ENCODE results near the gene CAMKK1. TPM values are rescaled to one million over a fixed set of nuclear protein-coding genes. Genes with fewer than 3 reads are reported as not detected.

CAMKK1 gene
- total and polyA plus RNA-seq, 7 experiments from 2014 or later, result 2.3 to 12.5 (median 5.0) TPM

GRCh38 chr17:3879591-3880417, 13.0 kb downstream of the CAMKK1 start:
- peak overlapping the region in 3 of 9 donors; percentile 47 to 59 (median 54) for H3K27ac Mint-ChIP-seq

GRCh38 chr17:3879186-3879585, 13.7 kb downstream of the CAMKK1 start:
- Mint-ChIP-seq H3K9me3 (no peaks in the 10 kb centered on the region), H3K36me3 (peaks cover 0 to 28% (median 4%) of the 10 kb centered on the region in 5 donors), H3K27me3 (no peaks in the 10 kb centered on the region), H3K27ac (peak overlapping the region in 3 of 9 donors; percentile 47 to 59 (median 54)), H3K4me3 (no peak overlapping the region), H3K4me1 (no peaks in the 10 kb centered on the region)
- Histone ChIP-seq H3K4me3 (ENCODE audit: low read length) (no peak overlapping the region), H3K9me3 (ENCODE audit: control insufficient read depth in 2 of 3, low read length in 3 of 3) (no peaks in the 10 kb centered on the region), H3K27ac (ENCODE audit: low read depth, low read length) (no peak overlapping the region), H3K36me3 (ENCODE audit: control insufficient read depth in 2 of 3, insufficient read depth in 3 of 3, low read length in 3 of 3) (peaks cover 0 to 43% (median 0%) of the 10 kb centered on the region in 3 experiments), H3K4me1 (ENCODE audit: control insufficient read depth in 2 of 2, insufficient read depth in 2 of 2, low read length in 2 of 2) (no peaks in the 10 kb centered on the region), H3K27me3 (ENCODE audit: control insufficient read depth in 2 of 2, insufficient read depth in 2 of 2, low read length in 2 of 2) (no peaks in the 10 kb centered on the region)
- ATAC-seq (no peak), DNase-seq (no peak)
- intact Hi-C loops (cut with micrococcal nuclease), result no loop called here
- ChIA-PET CTCF (no interaction called here), POLR2A (no interaction called here)

More at GRCh38 chr17:3879591-3880417, 13.0 kb downstream of the CAMKK1 start:
- H3K36me3 ChIP-seq (ENCODE audit: control insufficient read depth in 2 of 3, insufficient read depth in 3 of 3, low read length in 3 of 3), result peaks cover 0 to 49% (median 0%) of the 10 kb centered on the region in 3 experiments
- intact Hi-C loops (cut with micrococcal nuclease), result no loop called here
- DNase-seq (no peak), ATAC-seq (no peak)
- Mint-ChIP-seq H3K4me3 (no peak overlapping the region), H3K36me3 (peaks cover 0 to 28% (median 4%) of the 10 kb centered on the region in 5 donors), H3K9me3 (no peaks in the 10 kb centered on the region), H3K4me1 (peaks cover 0 to 3% (median 0%) of the 10 kb centered on the region in 7 donors), H3K27me3 (no peaks in the 10 kb centered on the region)
- no peak overlapping the region for H3K4me3 ChIP-seq (ENCODE audit: low read length)
- H3K27me3 ChIP-seq (ENCODE audit: control insufficient read depth in 2 of 2, insufficient read depth in 2 of 2, low read length in 2 of 2), result no peaks in the 10 kb centered on the region
- H3K9me3 ChIP-seq (ENCODE audit: control insufficient read depth in 2 of 3, low read length in 3 of 3), result no peaks in the 10 kb centered on the region
- H3K27ac ChIP-seq (ENCODE audit: low read depth, low read length), result no peak overlapping the region
- CTCF ChIA-PET, result interaction anchor here (0.8 to 1.2 kb wide), 2 partner anchors 15 to 332 kb away, joined by 4 read pairs; no protein-coding TSS in a partner anchor
- POLR2A ChIA-PET, result no interaction called here
- H3K4me1 ChIP-seq (ENCODE audit: control insufficient read depth in 2 of 2, insufficient read depth in 2 of 2, low read length in 2 of 2), result no peaks in the 10 kb centered on the region

GRCh38 chr17:3877220-3877619, 15.6 kb downstream of the CAMKK1 start:
- Mint-ChIP-seq H3K4me3 (no peak overlapping the region), H3K4me1 (peaks cover 0 to 3% (median 0%) of the 10 kb centered on the region in 7 donors), H3K27ac (peak overlapping the region in 1 of 9 donors; percentile 41), H3K27me3 (no peaks in the 10 kb centered on the region), H3K36me3 (peaks cover 4 to 29% (median 5%) of the 10 kb centered on the region in 5 donors), H3K9me3 (peaks cover 0 to 1% (median 0%) of the 10 kb centered on the region in 11 donors)
- Histone ChIP-seq H3K4me1 (ENCODE audit: control insufficient read depth in 2 of 2, insufficient read depth in 2 of 2, low read length in 2 of 2) (no peaks in the 10 kb centered on the region), H3K4me3 (ENCODE audit: low read length) (no peak overlapping the region), H3K27ac (ENCODE audit: low read depth, low read length) (no peak overlapping the region), H3K27me3 (ENCODE audit: control insufficient read depth in 2 of 2, insufficient read depth in 2 of 2, low read length in 2 of 2) (no peaks in the 10 kb centered on the region), H3K36me3 (ENCODE audit: control insufficient read depth in 2 of 3, insufficient read depth in 3 of 3, low read length in 3 of 3) (peaks cover 0 to 47% (median 0%) of the 10 kb centered on the region in 3 experiments), H3K9me3 (ENCODE audit: control insufficient read depth in 2 of 3, low read length in 3 of 3) (no peaks in the 10 kb centered on the region)
- ChIA-PET POLR2A (no interaction called here), CTCF (interaction anchor here (0.7 to 1.0 kb wide), 2 partner anchors 37 to 969 kb away, joined by 3 read pairs; no protein-coding TSS in a partner anchor)
- ATAC-seq (no peak), DNase-seq (no peak)
- intact Hi-C loops (cut with micrococcal nuclease), result no loop called here

GRCh38 chr17:3875317-3875716, 17.5 kb downstream of the CAMKK1 start:
- H3K27ac Mint-ChIP-seq, result no peak overlapping the region
- POLR2A ChIA-PET, result no interaction called here

GRCh38 chr17:3873862-3874261, 19.0 kb downstream of the CAMKK1 start:
- Mint-ChIP-seq H3K36me3 (peaks cover 4 to 30% (median 7%) of the 10 kb centered on the region in 5 donors), H3K27ac (peak overlapping the region in 1 of 9 donors; percentile 45)
- CTCF ChIA-PET, result no interaction called here

More at GRCh38 chr17:3875317-3875716, 17.5 kb downstream of the CAMKK1 start:
- Histone ChIP-seq H3K27me3 (ENCODE audit: control insufficient read depth in 2 of 2, insufficient read depth in 2 of 2, low read length in 2 of 2) (no peaks in the 10 kb centered on the region), H3K4me1 (ENCODE audit: control insufficient read depth in 2 of 2, insufficient read depth in 2 of 2, low read length in 2 of 2) (no peaks in the 10 kb centered on the region), H3K9me3 (ENCODE audit: control insufficient read depth in 2 of 3, low read length in 3 of 3) (no peaks in the 10 kb centered on the region), H3K4me3 (ENCODE audit: low read length) (no peak overlapping the region), H3K36me3 (ENCODE audit: control insufficient read depth in 2 of 3, insufficient read depth in 3 of 3, low read length in 3 of 3) (peaks cover 0 to 52% (median 0%) of the 10 kb centered on the region in 3 experiments), H3K27ac (ENCODE audit: low read depth, low read length) (no peak overlapping the region)
- intact Hi-C loops (cut with micrococcal nuclease), result no loop called here
- Mint-ChIP-seq H3K36me3 (peaks cover 4 to 35% (median 7%) of the 10 kb centered on the region in 5 donors), H3K27me3 (no peaks in the 10 kb centered on the region), H3K4me3 (no peak overlapping the region), H3K4me1 (peaks cover 0 to 9% (median 6%) of the 10 kb centered on the region in 7 donors), H3K9me3 (peaks cover 0 to 1% (median 0%) of the 10 kb centered on the region in 11 donors)
- CTCF ChIA-PET, result no interaction called here
- ATAC-seq (no peak), DNase-seq (no peak)

GRCh38 chr17:3870871-3871306, 22.0 kb downstream of the CAMKK1 start:
- ChIA-PET POLR2A (no interaction called here), CTCF (no interaction called here)
- no peak overlapping the region for H3K4me3 ChIP-seq (ENCODE audit: low read length)
- Mint-ChIP-seq H3K4me3 (peak overlapping the region in 6 of 10 donors; percentile 23 to 68 (median 54)), H3K27ac (peak overlapping the region in 8 of 9 donors; percentile 3 to 93 (median 83)), H3K9me3 (peaks cover 0 to 1% (median 0%) of the 10 kb centered on the region in 11 donors), H3K27me3 (no peaks in the 10 kb centered on the region), H3K4me1 (peaks cover 0 to 11% (median 6%) of the 10 kb centered on the region in 7 donors), H3K36me3 (peaks cover 4 to 24% (median 7%) of the 10 kb centered on the region in 5 donors)
- intact Hi-C loops (cut with micrococcal nuclease), result no loop called here
- H3K4me1 ChIP-seq (ENCODE audit: control insufficient read depth in 2 of 2, insufficient read depth in 2 of 2, low read length in 2 of 2), result no peaks in the 10 kb centered on the region
- peaks cover 0 to 39% (median 0%) of the 10 kb centered on the region in 3 experiments for H3K36me3 ChIP-seq (ENCODE audit: control insufficient read depth in 2 of 3, insufficient read depth in 3 of 3, low read length in 3 of 3)
- DNase-seq, result no peak
- H3K27me3 ChIP-seq (ENCODE audit: control insufficient read depth in 2 of 2, insufficient read depth in 2 of 2, low read length in 2 of 2), result no peaks in the 10 kb centered on the region
- no peaks in the 10 kb centered on the region for H3K9me3 ChIP-seq (ENCODE audit: control insufficient read depth in 2 of 3, low read length in 3 of 3)
- peak; percentile 76 for ATAC-seq
- peak overlapping the region; percentile 25 for H3K27ac ChIP-seq (ENCODE audit: low read depth, low read length)

More at GRCh38 chr17:3873862-3874261, 19.0 kb downstream of the CAMKK1 start:
- Mint-ChIP-seq H3K9me3 (peaks cover 0 to 1% (median 0%) of the 10 kb centered on the region in 11 donors), H3K27me3 (no peaks in the 10 kb centered on the region), H3K4me3 (no peak overlapping the region), H3K4me1 (peaks cover 0 to 9% (median 6%) of the 10 kb centered on the region in 7 donors)
- no peaks in the 10 kb centered on the region for H3K9me3 ChIP-seq (ENCODE audit: control insufficient read depth in 2 of 3, low read length in 3 of 3)
- POLR2A ChIA-PET, result no interaction called here
- no peak overlapping the region for H3K27ac ChIP-seq (ENCODE audit: low read depth, low read length)
- DNase-seq (no peak), ATAC-seq (no peak)
- no peaks in the 10 kb centered on the region for H3K4me1 ChIP-seq (ENCODE audit: control insufficient read depth in 2 of 2, insufficient read depth in 2 of 2, low read length in 2 of 2)
- H3K27me3 ChIP-seq (ENCODE audit: control insufficient read depth in 2 of 2, insufficient read depth in 2 of 2, low read length in 2 of 2), result no peaks in the 10 kb centered on the region
- H3K4me3 ChIP-seq (ENCODE audit: low read length), result no peak overlapping the region
- H3K36me3 ChIP-seq (ENCODE audit: control insufficient read depth in 2 of 3, insufficient read depth in 3 of 3, low read length in 3 of 3), result peaks cover 0 to 47% (median 0%) of the 10 kb centered on the region in 3 experiments
- intact Hi-C loops (cut with micrococcal nuclease), result no loop called here

All from naive thymus-derived CD4-positive, alpha-beta T cell (primary cell).